SIG-M5 treated with dmso at 0.1 percent for 504 hours (cell line): ENCODE data around the gene XYLT1.
"Not testable (repeated sequence)": the region's sequence is repeated elsewhere in the genome, so short reads cannot be mapped to it uniquely, and the experiment has no call there.

ENCODE experiments used
- DNase-seq: peaks from one replicate; lab custom pipeline; 2025; ENCODE audit not compliant: unreplicated experiment; lab: John Stamatoyannopoulos, UW

Gene XYLT1

GRCh38 chr16:17470908-17471718, at the start of gene XYLT1:
Gene XYLT1 (minus strand): TSS chr16:17470960. CDS start chr16:17470796, 164 bp downstream.
- no peak for DNase-seq

- no peak for DNase-seq
Measured at GRCh38 chr16:17520111-17520510, 49.4 kb upstream of the XYLT1 start.

DNA sequence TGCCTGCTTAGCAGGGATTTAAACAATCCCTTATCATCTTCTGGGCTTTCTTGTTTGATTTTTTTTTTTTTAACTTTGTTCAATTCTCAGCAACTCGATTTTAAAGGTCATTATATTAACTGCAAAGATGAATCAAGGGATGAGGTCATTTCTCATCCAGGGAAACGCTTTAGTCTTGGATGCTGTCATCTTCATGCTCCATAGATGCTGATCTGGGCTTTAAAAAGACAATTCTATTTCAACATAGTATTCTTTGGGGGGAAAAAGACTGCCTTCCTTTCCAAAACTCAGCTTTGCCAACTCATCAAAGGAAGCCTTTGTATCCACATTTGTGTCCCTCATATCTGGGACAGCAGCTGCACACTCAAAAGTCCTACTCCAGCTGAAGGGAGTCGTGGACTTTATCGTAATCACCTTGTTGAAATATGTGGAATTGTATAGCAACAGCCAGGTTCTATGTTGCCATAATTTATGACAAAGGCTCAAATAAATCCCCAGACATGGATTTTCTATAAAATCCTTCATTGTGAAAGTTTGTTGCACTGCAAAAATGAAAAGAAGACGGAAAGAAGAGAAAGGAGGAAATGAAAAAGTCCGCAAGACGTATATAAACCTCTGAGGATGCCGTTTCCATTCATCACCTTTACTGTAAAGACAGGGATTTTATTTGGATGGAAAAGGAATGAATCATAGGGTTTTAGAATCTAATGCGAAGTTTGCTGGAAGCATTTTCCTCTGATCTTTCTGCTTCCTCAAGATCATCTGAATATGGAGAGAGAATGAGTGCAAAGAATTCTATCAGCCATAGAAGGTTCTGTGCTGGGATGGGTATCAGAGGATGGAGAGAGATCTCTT, 48.6 kb upstream of the XYLT1 start:
- no peak for DNase-seq

DNA sequence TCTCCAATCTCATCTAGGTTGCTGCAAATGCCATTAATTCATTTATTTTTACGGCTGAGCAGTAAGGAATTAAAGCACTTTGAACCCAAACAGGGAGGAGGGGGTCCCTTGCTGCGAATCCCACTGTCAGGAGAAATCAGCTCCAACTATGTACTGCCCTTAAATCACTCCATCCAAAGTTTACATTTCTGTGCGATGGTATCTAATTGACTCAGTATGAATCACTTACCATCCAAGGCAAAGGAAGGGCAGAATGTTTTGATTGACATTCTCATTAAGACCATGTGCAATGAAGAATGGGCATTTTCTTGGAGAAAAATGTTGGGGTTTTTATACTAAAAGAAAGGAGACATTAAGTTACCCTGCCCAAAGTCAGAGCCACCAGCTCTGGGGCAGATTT, 47.7 kb upstream of the XYLT1 start:
- DNase-seq, result no peak

- no peak for DNase-seq
Measured at GRCh38 chr16:17515421-17516210, 44.9 kb upstream of the XYLT1 start.

- DNase-seq, result no peak
Measured at GRCh38 chr16:17512636-17513220, 42.0 kb upstream of the XYLT1 start.

DNA sequence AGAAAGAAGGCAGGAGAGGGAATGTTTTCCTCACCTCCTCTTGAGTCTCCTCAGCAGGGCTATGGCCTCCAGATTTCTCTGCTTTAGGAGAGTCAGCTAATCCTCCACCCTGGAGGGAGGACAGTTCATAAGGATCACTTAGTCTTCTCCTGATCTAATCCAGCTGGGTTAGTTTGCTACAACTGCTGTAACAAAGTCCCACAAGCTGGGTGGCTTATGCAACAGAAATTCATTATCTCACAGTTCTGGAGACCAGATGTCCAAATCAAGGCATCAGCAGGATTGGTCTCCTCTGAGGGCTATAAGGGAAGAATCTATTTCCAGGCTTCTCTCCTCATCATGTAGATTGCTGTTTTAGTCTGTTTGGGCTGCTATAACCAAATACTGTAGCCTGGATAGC, 40.6 kb upstream of the XYLT1 start:
- DNase-seq, result no peak

GRCh38 chr16:17510567-17510966, 39.8 kb upstream of the XYLT1 start:
- no peak for DNase-seq

DNA sequence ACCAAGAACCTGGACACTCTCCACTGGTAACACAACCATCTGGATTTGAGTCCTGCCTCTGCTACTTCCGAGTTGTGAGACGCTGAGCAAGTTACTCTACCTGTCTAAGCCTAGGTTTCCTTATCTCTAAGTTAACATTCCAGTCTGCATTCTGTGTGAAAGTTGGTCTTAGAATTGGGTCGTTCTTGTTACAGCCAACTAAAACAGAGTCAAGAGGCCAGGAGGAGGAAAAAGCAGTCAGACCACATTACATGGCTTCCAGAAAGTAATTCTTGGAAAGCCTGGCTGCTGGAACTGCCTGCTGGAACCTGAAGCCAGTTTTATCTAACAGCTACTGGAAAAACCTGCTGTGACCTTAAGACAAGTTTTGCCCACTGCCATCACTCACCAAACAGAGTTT, 38.4 kb upstream of the XYLT1 start:
- no peak for DNase-seq

DNA sequence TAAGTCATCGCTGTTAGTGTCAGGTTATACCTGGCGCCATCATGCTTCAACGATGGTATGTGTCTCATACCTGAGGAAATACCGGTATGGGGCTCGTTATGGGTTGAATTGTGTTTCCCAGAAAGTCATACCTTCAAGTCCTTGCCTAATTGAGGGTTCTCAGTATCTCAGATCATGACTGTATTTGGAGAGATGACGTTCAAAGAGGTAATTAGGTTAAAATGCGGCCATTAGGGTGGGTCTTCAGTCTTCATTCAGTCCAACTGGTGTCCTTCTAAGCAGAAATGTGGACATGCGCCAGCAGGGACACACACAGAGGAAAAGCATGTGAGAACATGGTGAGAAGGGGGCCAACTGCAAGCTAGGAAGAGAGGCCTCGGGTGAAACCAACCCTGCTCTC, 37.5 kb upstream of the XYLT1 start:
- DNase-seq, result no peak

- not testable (repeated sequence) for DNase-seq
Measured at GRCh38 chr16:17507516-17507915, 36.8 kb upstream of the XYLT1 start.

DNA sequence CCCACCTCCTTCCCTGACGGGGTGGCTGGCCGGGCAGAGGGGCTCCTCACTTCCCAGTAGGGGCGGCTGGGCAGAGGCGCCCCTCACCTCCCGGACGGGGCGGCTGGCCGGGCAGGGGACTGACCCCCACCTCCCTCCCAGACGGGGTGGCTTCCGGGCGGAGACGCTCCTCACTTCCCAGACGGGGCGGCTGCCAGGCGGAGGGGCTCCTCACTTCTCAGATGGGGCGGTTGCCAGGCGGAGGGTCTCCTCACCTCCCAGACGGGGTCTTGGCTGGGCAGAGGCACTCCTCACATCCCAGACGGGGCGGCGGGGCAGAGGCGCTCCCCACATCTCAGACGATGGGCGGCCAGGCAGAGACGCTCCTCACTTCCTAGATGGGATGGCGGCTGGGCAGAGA, 35.1 kb upstream of the XYLT1 start:
- DNase-seq, result not testable (repeated sequence)

GRCh38 chr16:17504050-17504449, 33.3 kb upstream of the XYLT1 start:
- no peak for DNase-seq

DNA sequence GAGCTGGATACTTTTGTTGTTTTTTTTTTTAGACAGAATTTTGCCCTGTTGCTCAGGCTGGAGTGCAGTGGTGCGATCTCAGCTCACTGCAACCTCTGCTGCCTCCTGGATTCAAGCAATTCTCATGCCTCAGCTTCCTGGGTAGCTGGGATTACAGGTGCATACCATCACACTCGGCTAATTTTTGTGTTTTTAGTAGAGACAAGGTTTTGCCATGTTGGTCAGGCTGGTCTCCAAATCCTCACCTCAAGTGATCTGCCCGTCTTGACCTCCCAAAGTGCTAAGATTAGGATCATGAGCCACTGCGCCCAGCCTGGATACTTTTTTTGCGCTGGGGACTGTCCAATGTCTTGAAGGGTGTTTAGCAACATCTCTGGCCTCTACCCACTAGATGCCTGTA, 32.6 kb upstream of the XYLT1 start:
- DNase-seq, result no peak

DNA sequence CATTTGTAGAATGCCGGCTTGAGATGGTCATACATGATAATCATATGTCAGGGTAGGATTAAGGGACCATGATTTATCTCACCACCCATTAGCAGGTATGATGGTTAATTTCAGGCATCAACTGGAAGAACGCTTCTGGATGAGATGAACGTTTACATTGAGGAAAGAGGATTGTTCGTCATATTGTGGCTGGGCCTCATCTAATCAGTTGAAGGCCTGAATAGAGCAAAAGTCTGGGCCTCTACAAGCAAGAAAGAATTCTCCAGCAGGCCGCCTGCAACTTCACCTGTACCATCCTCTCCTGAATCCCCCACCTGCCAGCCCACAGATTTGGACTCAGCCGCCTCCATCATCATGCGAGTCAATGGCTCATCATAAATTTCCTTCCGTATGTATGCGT, 30.6 kb upstream of the XYLT1 start:
- DNase-seq, result no peak

DNA sequence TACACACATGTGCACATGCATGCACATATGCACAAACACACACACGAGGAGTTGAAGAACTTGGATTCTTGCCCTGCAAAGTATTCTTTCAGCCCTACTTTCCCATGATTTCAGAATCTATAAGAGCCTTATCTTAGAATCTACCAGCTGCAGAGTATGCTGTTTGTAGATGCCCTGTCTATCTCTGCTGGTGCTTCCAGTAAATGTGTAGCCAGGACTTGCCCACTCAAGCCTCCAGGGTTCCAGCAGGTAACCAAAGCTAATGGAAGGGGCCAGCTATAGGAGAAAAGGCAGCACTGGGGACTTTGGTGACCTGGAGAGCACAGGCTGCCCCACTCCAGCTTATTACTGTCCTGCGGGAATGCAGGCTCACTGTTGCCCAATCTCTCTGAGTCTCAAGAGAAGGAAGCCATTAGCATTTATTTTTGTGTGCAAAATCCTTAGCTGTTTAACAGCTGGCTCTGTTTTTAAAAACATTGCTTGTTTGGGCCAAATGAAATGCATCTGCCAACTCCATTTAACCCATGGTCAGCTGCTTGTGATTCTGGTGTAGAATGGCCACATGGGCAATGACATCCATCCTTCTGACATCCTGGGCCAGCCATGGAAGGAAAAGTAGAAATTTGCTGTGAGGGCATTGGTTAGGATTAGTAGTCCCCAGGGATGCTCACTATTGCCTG, 28.6 kb upstream of the XYLT1 start:
- DNase-seq, result no peak

GRCh38 chr16:17497648-17498047, 26.9 kb upstream of the XYLT1 start:
- DNase-seq, result no peak

- DNase-seq, result peak; percentile 30
Measured at GRCh38 chr16:17496891-17497290, 26.1 kb upstream of the XYLT1 start.

DNA sequence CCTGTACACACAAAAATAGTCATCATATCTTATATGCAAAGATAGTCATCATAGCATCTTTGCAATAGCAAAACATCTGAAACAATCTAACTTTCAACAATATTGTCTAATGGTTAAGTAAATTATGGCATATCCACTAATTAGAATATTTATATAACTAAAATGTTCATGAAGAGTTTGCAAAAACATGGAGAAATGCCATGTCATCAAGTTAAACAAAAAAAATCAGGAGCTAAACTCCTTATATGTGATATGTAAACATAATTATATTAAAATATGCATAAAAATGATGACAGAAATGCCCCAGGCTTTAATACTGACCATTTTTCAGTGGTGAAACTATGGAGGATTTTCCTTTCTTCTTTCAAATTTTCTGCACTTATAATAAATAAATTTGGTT, 22.3 kb upstream of the XYLT1 start:
- no peak for DNase-seq

DNA sequence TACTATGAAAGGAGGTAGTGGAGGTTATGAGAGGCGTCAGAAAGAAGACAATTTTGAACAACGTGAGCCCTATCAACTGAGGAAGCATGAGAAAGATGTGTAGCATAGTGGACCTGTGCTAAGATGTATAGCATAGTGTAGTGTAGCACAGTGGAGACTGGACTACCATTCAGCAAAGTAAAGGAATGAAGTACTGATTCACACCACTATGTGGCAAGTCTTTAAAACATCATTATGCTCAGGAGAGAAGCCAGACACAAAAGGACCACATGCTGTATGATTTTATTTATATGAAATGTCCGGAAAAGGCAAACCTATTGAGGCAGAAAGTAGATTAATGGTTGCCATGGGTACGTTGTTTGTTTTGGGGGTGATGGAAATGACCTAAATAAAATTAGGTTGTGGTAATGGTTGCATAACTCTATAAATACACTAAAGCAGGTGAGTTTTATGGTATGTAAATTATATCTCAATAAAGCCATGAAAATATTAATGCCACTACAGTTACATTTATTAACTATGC, 20.4 kb upstream of the XYLT1 start:
- no peak for DNase-seq
